Liver (tissue), 9 donors: ENCODE measurements around the gene HID1. TPM values are rescaled to one million over a fixed set of nuclear protein-coding genes. Genes with fewer than 3 reads are reported as not detected.

Experiments
- DNase-seq: peaks from one replicate; pipeline ENCODE4 v3.0.0-alpha.2; 2017; ENCODE audit warnings: low spot score
- H3K27ac ChIP-seq, 2 donors: one replicate each; pipeline ENCODE4 v1.7.0; 2013; ENCODE audit warnings: inconsistent platforms in 2 of 2, low read length in 2 of 2, control low read depth in 1 of 2, low read depth in 1 of 2, mild to moderate bottlenecking in 1 of 2
- H3K27me3 ChIP-seq, 4 donors: one replicate each; pipeline versions ENCODE4 v1.6.1 to v1.7.0; 2013; ENCODE audit warnings: low read length in 3 of 4, inconsistent platforms in 1 of 4, mild to moderate bottlenecking in 1 of 4, moderate library complexity in 1 of 4; ENCODE audit not compliant: control insufficient read depth in 4 of 4, insufficient read depth in 4 of 4
- H3K36me3 ChIP-seq, 4 donors: one replicate each; pipeline versions ENCODE4 v1.6.1 to v1.7.0; 2013; ENCODE audit warnings: low read length in 3 of 4, mild to moderate bottlenecking in 3 of 4, low read depth in 1 of 4, moderate library complexity in 1 of 4; ENCODE audit not compliant: control insufficient read depth in 4 of 4, insufficient read depth in 3 of 4
- H3K4me1 ChIP-seq, 4 donors: one replicate each; pipeline versions ENCODE4 v1.6.1 to v1.7.0; 2013; ENCODE audit warnings: low read length in 3 of 4, mild to moderate bottlenecking in 3 of 4, moderate library complexity in 1 of 4; ENCODE audit not compliant: control insufficient read depth in 4 of 4, insufficient read depth in 4 of 4
- H3K4me3 ChIP-seq, 3 donors: one replicate each; pipeline versions ENCODE4 v1.6.1 to v1.7.0; 2013; ENCODE audit warnings: low read length in 3 of 3, control low read depth in 1 of 3, low read depth in 1 of 3, mild to moderate bottlenecking in 1 of 3
- H3K9ac ChIP-seq, 2 donors: one replicate each; pipeline ENCODE4 v1.7.0; 2013; ENCODE audit warnings: low read length in 2 of 2, mild to moderate bottlenecking in 2 of 2, moderate library complexity in 2 of 2, control low read depth in 1 of 2, low read depth in 1 of 2
- H3K9me3 ChIP-seq, 4 donors: one replicate each; pipeline versions ENCODE4 v1.6.1 to v1.7.0; 2013; ENCODE audit warnings: low read length in 3 of 4; ENCODE audit not compliant: control insufficient read depth in 4 of 4
- FOXA1 ChIP-seq: IDR thresholded peaks from 2 replicates; pipeline ENCODE4 v1.6.1; 2016; ENCODE audit warnings: antibody characterized with exemption
- GABPA ChIP-seq, 2 donors: IDR thresholded peaks in 1 of 2; conservative IDR thresholded peaks in 1 of 2; 2 replicates each; pipeline ENCODE4 v1.6.1; 2016; ENCODE audit warnings: antibody characterized with exemption in 2 of 2, mild to moderate bottlenecking in 1 of 2, moderate library complexity in 1 of 2
- HNF4A ChIP-seq, 2 donors: conservative IDR thresholded peaks; 2 replicates each; pipeline ENCODE4 v1.6.1; 2016; ENCODE audit warnings: antibody characterized with exemption in 2 of 2, mild to moderate bottlenecking in 2 of 2
- HNF4G ChIP-seq: IDR thresholded peaks from 2 replicates; pipeline ENCODE4 v1.6.1; 2016; ENCODE audit warnings: antibody characterized with exemption
- NR2F2 ChIP-seq: IDR thresholded peaks from 2 replicates; pipeline ENCODE4 v1.6.1; 2016; ENCODE audit warnings: antibody characterized with exemption
- TAF1 ChIP-seq: conservative IDR thresholded peaks from 2 replicates; pipeline ENCODE4 v1.6.1; 2016; ENCODE audit warnings: antibody characterized with exemption, mild to moderate bottlenecking
- YY1 ChIP-seq: IDR thresholded peaks from 2 replicates; pipeline ENCODE4 v1.6.1; 2016; ENCODE audit warnings: antibody characterized with exemption, mild to moderate bottlenecking
- WGBS: extraction: QIAGEN DNeasy Blood & Tissue Kit; methylation state at CpG from one replicate; pipeline ENCODE4 v1.1.7; 2013; 5-methylcytosine and 5-hydroxymethylcytosine counted together
- polyA plus RNA-seq, 2 donors: library from polyadenylated mRNA; stranded (reverse) in 1 of 2; unstranded in 1 of 2; fragments of 200-250 nt in 1 of 2; fragments of >200 nt in 1 of 2; fragmentation: Nextera tagmentation in 1 of 2; extraction: Ambion mirVana in 1 of 2; gene quantifications; one replicate each; pipeline versions ENCODE4 v1.2.1 to v1.2.3, GENCODE V29; 2013 to 2015
- total RNA-seq, 2 donors: library from RNA; depleted of rRNA; stranded (reverse); fragments of >200 nt; gene quantifications; one replicate each; pipeline ENCODE4 v1.2.3, GENCODE V29; 2014
- TF ChIP-seq, protein P1 (sequence below): IDR thresholded peaks from 2 replicates; pipeline ENCODE4 v1.6.1; 2016; ENCODE audit warnings: antibody characterized with exemption, mild to moderate bottlenecking
- TF ChIP-seq, protein P2 (sequence below): fragments of 150-350 bp; IDR thresholded peaks from 2 replicates; pipeline ENCODE4 v1.5.1; 2017; ENCODE audit warnings: improper control_type of control experiment, low read depth, low read length; ENCODE audit not compliant: missing input control
- donor health status: healthy.
- donor health status: healthy.
- donor health status: healthy.
- donor health status: healthy.
- donor health status: healthy.

Gene HID1
- total and polyA plus RNA-seq, 4 donors: 2.7 to 6.2 (median 3.7) TPM

DNA sequence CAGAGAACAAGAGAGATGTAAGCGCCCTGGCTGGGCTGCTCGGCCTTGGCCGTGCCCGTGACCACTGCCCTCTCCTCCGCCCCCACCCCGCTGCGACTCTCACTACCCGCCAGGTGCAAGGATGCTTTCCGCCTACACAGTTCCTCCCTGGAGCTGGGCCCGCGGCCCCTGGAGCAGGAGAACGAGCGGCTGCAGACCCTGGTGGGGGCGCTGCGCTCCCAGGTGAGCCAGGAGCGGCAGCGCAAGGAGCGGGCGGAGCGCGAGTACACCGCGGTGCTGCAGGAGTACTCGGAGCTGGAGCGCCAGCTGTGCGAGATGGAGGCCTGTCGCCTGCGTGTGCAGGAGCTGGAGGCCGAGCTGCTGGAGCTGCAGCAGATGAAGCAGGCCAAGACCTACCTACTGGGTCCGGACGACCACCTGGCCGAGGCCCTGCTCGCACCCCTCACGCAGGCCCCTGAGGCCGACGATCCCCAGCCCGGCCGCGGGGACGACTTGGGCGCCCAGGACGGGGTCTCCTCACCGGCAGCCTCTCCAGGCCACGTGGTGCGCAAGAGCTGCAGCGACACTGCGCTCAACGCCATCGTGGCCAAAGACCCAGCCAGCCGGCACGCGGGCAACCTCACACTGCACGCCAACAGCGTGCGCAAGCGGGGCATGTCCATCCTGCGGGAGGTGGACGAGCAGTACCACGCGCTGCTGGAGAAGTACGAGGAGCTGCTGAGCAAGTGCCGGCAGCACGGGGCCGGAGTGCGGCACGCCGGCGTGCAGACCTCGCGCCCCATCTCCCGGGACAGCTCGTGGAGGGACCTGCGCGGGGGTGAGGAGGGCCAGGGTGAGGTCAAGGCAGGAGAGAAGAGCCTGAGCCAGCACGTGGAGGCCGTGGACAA is 30.8 kb upstream of the HID1 start:
- WGBS: 85% methylated on average over 76 of the region's 76 CpGs
- no peaks in the 10 kb centered on the region for H3K27me3 ChIP-seq
- TF ChIP-seq, protein P1, sequence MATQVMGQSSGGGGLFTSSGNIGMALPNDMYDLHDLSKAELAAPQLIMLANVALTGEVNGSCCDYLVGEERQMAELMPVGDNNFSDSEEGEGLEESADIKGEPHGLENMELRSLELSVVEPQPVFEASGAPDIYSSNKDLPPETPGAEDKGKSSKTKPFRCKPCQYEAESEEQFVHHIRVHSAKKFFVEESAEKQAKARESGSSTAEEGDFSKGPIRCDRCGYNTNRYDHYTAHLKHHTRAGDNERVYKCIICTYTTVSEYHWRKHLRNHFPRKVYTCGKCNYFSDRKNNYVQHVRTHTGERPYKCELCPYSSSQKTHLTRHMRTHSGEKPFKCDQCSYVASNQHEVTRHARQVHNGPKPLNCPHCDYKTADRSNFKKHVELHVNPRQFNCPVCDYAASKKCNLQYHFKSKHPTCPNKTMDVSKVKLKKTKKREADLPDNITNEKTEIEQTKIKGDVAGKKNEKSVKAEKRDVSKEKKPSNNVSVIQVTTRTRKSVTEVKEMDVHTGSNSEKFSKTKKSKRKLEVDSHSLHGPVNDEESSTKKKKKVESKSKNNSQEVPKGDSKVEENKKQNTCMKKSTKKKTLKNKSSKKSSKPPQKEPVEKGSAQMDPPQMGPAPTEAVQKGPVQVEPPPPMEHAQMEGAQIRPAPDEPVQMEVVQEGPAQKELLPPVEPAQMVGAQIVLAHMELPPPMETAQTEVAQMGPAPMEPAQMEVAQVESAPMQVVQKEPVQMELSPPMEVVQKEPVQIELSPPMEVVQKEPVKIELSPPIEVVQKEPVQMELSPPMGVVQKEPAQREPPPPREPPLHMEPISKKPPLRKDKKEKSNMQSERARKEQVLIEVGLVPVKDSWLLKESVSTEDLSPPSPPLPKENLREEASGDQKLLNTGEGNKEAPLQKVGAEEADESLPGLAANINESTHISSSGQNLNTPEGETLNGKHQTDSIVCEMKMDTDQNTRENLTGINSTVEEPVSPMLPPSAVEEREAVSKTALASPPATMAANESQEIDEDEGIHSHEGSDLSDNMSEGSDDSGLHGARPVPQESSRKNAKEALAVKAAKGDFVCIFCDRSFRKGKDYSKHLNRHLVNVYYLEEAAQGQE: no peak
- TF ChIP-seq HNF4G (no peak), HNF4A (conservative IDR thresholded peaks at IDR 0.05) (no peak), FOXA1 (no peak), TAF1 (no peak)
- TF ChIP-seq, protein P2, sequence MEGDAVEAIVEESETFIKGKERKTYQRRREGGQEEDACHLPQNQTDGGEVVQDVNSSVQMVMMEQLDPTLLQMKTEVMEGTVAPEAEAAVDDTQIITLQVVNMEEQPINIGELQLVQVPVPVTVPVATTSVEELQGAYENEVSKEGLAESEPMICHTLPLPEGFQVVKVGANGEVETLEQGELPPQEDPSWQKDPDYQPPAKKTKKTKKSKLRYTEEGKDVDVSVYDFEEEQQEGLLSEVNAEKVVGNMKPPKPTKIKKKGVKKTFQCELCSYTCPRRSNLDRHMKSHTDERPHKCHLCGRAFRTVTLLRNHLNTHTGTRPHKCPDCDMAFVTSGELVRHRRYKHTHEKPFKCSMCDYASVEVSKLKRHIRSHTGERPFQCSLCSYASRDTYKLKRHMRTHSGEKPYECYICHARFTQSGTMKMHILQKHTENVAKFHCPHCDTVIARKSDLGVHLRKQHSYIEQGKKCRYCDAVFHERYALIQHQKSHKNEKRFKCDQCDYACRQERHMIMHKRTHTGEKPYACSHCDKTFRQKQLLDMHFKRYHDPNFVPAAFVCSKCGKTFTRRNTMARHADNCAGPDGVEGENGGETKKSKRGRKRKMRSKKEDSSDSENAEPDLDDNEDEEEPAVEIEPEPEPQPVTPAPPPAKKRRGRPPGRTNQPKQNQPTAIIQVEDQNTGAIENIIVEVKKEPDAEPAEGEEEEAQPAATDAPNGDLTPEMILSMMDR: no peak
- H3K9me3 ChIP-seq: no peaks in the 10 kb centered on the region
- DNase-seq: no peak
- no peak overlapping the region for H3K9ac ChIP-seq
- no peaks in the 10 kb centered on the region for H3K4me1 ChIP-seq
- H3K4me3 ChIP-seq: no peak overlapping the region
- no peaks in the 10 kb centered on the region for H3K36me3 ChIP-seq
- H3K27ac ChIP-seq: no peak overlapping the region

DNA sequence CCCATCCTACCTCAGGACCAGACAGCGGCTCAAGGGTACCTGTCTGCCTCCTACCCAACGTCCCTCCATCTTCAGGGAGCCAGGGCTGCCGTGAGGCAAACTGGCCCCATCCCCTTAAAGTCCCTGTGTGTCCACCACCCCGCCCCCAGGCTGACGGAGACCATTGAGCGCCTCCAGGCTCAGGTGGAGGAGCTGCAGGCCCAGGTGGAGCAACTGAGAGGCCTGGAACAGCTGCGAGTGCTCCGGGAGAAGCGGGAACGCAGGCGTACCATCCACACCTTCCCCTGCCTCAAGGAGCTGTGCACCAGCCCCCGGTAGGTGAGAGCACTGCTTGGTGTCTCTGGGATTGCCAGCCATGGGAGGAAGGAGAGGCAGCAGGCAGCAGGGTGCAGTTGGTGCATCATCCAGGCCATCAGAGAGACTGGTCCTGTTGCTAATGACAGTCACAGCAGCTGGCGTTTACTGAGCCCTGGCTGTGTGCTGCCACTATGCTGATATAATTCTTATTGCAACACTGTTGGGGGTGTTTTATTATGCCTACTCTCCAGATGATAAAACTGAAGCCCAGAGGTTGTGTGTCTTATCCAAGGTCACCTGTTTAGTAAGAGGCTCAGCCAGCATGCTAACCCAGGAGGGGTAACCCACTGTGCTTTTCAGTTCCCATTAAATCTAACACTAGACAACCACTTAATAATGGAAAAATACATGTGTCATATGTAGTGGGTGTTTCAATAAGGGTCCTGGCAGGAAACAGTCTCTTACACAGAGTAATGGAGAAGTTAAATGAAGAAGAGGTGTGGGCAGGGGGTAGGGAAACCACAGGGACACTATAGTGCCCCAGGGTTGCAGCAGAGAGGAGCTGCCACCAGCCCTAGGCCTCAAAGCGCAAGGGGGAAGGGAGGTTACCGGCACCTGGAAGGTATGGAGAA is 29.6 kb upstream of the HID1 start:
- H3K9me3 ChIP-seq: no peaks in the 10 kb centered on the region
- H3K27me3 ChIP-seq: no peaks in the 10 kb centered on the region
- H3K36me3 ChIP-seq: no peaks in the 10 kb centered on the region
- H3K4me1 ChIP-seq: no peaks in the 10 kb centered on the region
- DNase-seq: no peak
- WGBS: 92% methylated on average over 15 of the region's 15 CpGs
- H3K9ac ChIP-seq: no peak overlapping the region
- TF ChIP-seq NR2F2 (no peak), YY1 (no peak), GABPA (IDR thresholded peaks at IDR 0.05 in 1 of 2, conservative IDR thresholded peaks at IDR 0.05 in 1 of 2) (no peak), HNF4A (conservative IDR thresholded peaks at IDR 0.05) (no peak)
- TF ChIP-seq, protein P1: no peak
- TF ChIP-seq, protein P2: no peak
- no peak overlapping the region for H3K4me3 ChIP-seq
- H3K27ac ChIP-seq: no peak overlapping the region
